Measurements from ENCODE around the gene CHAF1B.

- TF ChIP-seq REST (tag by site-specific recombination; IDR thresholded peaks at IDR 0.05) (no peak), ZNF501 (tag by site-specific recombination; IDR thresholded peaks at IDR 0.05) (no peak), FEZF1 (tag by site-specific recombination; IDR thresholded peaks at IDR 0.05) (no peak), TSHZ1 (tag by site-specific recombination; IDR thresholded peaks at IDR 0.05; ENCODE audit: borderline replicate concordance) (no peak), ZNF138 (tag by site-specific recombination; IDR thresholded peaks at IDR 0.05; ENCODE audit: borderline replicate concordance) (no peak), PRDM4 (tag by site-specific recombination; IDR thresholded peaks at IDR 0.05) (no peak), ZNF433 (tag by site-specific recombination; IDR thresholded peaks at IDR 0.05; ENCODE audit: low read depth) (no peak), ZNF391 (tag by site-specific recombination; IDR thresholded peaks at IDR 0.05; ENCODE audit: borderline replicate concordance, low read depth) (no peak), ZNF660 (tag by site-specific recombination; IDR thresholded peaks at IDR 0.05) (no peak), ZNF76 (tag by site-specific recombination; IDR thresholded peaks at IDR 0.05; ENCODE audit: borderline replicate concordance, low read depth) (no peak), ZNF791 (tag by site-specific recombination; IDR thresholded peaks at IDR 0.05) (no peak), ZNF48 (tag by site-specific recombination; IDR thresholded peaks at IDR 0.05) (no peak), CTCF (tag by site-specific recombination; IDR thresholded peaks at IDR 0.05) (no peak), ZNF704 (tag by site-specific recombination; IDR thresholded peaks at IDR 0.05) (no peak)
Measured at GRCh38 chr21:36349315-36349714, 35.9 kb upstream of the CHAF1B start.
